AG04450 (cell line): ENCODE data around the gene MCM3. TPM values are rescaled to one million over a fixed set of nuclear protein-coding genes. Genes with fewer than 3 reads are reported as not detected.

Source experiments
- CTCF ChIA-PET: fragments of 300-600, 350-600 bp; formaldehyde crosslinking; extraction: SDS; loops from one replicate; lab custom pipeline; 2022; ENCODE audit warnings: antibody characterized with exemption, inconsistent platforms; lab: Charles Lee
- POLR2A ChIA-PET: fragments of 350-600 bp; formaldehyde crosslinking; extraction: SDS; loops from one replicate; lab custom pipeline; 2021; ENCODE audit warnings: antibody characterized with exemption, inconsistent platforms; lab: Yijun Ruan, JAX
- DNase-seq: peaks from one replicate; pipeline ENCODE4 v3.0.0-alpha.2; 2011; ENCODE audit warnings: low read depth, low spot score
- H3K27ac ChIP-seq: one replicate; pipeline ENCODE4 v1.5.1; 2012; ENCODE audit warnings: low read depth, low read length, control low read depth
- H3K27me3 ChIP-seq: one replicate; pipeline ENCODE4 v1.6.0; 2012; ENCODE audit warnings: low read length; ENCODE audit not compliant: control insufficient read depth, insufficient read depth
- H3K4me3 ChIP-seq: 2 replicates; pipeline ENCODE4 v1.5.1; 2011; ENCODE audit warnings: mild to moderate bottlenecking, low read depth, low read length, control low read depth
- H3K9me3 ChIP-seq: 2 replicates; pipeline ENCODE4 v1.5.1; 2012; ENCODE audit warnings: low read length; ENCODE audit not compliant: control insufficient read depth, insufficient read depth
- CTCF ChIP-seq: IDR thresholded peaks from 2 replicates; pipeline ENCODE4 v1.5.1; 2011; ENCODE audit warnings: low read depth, low read length, control low read depth, inconsistent platforms
- polyA plus RNA-seq: library from polyadenylated mRNA; depleted of rRNA; stranded (reverse); fragments of >200 nt; gene quantifications from 2 replicates; pipeline ENCODE4 v1.2.3, GENCODE V29; 2011

The MCM3 gene
- polyA plus RNA-seq, 1 experiment = 33.6 TPM

GRCh38 chr6:52328303-52328662, 43.7 kb upstream of the MCM3 start:
- CTCF ChIA-PET = no interaction called here
- TF ChIP-seq CTCF = no peak
- POLR2A ChIA-PET = no interaction called here
- DNase-seq = no peak
- Histone ChIP-seq H3K27ac (no peak overlapping the region), H3K9me3 (no peaks in the 10 kb centered on the region), H3K27me3 (peaks cover 6% of the 10 kb centered on the region), H3K4me3 (no peak overlapping the region)

- POLR2A ChIA-PET = no interaction called here
- no peak for TF ChIP-seq CTCF
- H3K4me3 ChIP-seq = no peak overlapping the region
- H3K27ac ChIP-seq = no peak overlapping the region
- peaks cover 6% of the 10 kb centered on the region for H3K27me3 ChIP-seq
- DNase-seq = no peak
- CTCF ChIA-PET = no interaction called here
- H3K9me3 ChIP-seq = no peaks in the 10 kb centered on the region
Observed at GRCh38 chr6:52326540-52327364, 42.2 kb upstream of the MCM3 start.

GRCh38 chr6:52325695-52326471, 41.3 kb upstream of the MCM3 start:
- POLR2A ChIA-PET = no interaction called here
- peaks cover 6% of the 10 kb centered on the region for H3K27me3 ChIP-seq
- H3K4me3 ChIP-seq = no peak overlapping the region
- H3K27ac ChIP-seq = no peak overlapping the region
- no peak for TF ChIP-seq CTCF
- DNase-seq = no peak
- no peaks in the 10 kb centered on the region for H3K9me3 ChIP-seq
- CTCF ChIA-PET = no interaction called here

DNA sequence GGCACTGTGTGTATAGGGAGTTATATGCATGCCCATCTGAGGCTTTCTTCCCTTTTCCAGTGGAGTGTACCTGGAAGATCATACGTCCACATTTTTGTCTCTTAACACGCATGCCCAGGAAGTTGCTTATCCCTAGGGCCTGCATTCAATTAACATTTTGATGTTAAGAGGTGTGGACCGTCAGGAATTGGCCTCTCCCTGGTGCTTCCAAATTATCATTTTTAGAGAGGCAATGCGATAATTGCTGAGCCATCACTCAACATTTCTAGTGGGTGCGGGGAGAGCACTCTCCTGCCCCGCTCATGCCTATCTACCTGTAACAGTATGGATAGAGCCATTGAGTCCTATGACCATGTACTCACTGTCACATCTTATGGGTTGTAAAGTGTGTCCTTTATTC, 39.6 kb upstream of the MCM3 start:
- ChIA-PET CTCF (no interaction called here), POLR2A (interaction anchor here (0.6 kb wide), 1 partner anchor 95 kb away, joined by 3 read pairs; no protein-coding TSS in a partner anchor)
- DNase-seq = no peak
- Histone ChIP-seq H3K27ac (no peak overlapping the region), H3K4me3 (no peak overlapping the region), H3K9me3 (no peaks in the 10 kb centered on the region), H3K27me3 (peaks cover 6% of the 10 kb centered on the region)
- no peak for TF ChIP-seq CTCF
